WTC11 (cell line): ENCODE measurements around the gene STPG3. TPM values are rescaled to one million over a fixed set of nuclear protein-coding genes. Genes with fewer than 3 reads are reported as not detected.

Experiments used
- ATAC-seq: fragments of 200-7000 bp; cut with Tn5 transposase; 2 replicates; pipeline ENCODE4 v1.10.0; 2021; ENCODE audit warnings: mild to moderate bottlenecking, moderate library complexity
- CTCF ChIA-PET: fragments of 300-600 bp; sonication (Branson Sonifier 250); formaldehyde crosslinking; loops from one replicate; lab custom pipeline; 2021; ENCODE audit warnings: antibody characterized with exemption; lab: Charles Lee
- POLR2A ChIA-PET: fragments of 350-600 bp; sonication (Branson Sonifier 250); formaldehyde crosslinking; loops from one replicate; lab custom pipeline; 2021; ENCODE audit warnings: antibody characterized with exemption; lab: Charles Lee
- DNase-seq: peaks from one replicate; pipeline ENCODE4 v3.0.0; 2021; ENCODE audit warnings: low spot score
- H3K27ac Mint-ChIP-seq: 2 replicates; pipeline ENCODE4 v1.8.0; 2021; ENCODE audit warnings: mixed read lengths
- H3K27me3 Mint-ChIP-seq: 2 replicates; pipeline ENCODE4 v1.8.0; 2021; ENCODE audit warnings: low read depth, mild to moderate bottlenecking, moderate library complexity, mixed read lengths
- H3K36me3 Mint-ChIP-seq: 2 replicates; pipeline ENCODE4 v1.8.0; 2021; ENCODE audit warnings: mixed read lengths
- H3K4me1 Mint-ChIP-seq: 2 replicates; pipeline ENCODE4 v1.8.0; 2022; ENCODE audit warnings: mixed read lengths
- H3K4me3 Mint-ChIP-seq: 2 replicates; pipeline ENCODE4 v1.8.0; 2021; ENCODE audit warnings: mild to moderate bottlenecking, moderate library complexity, mixed read lengths
- H3K9me3 Mint-ChIP-seq: 2 replicates; pipeline ENCODE4 v1.8.0; 2021; ENCODE audit warnings: mixed read lengths
- ATF6 ChIP-seq: sonication (generic); formaldehyde crosslinking; IDR thresholded peaks from 2 replicates; pipeline ENCODE4 v1.8.1; 2023; ENCODE audit warnings: mild to moderate bottlenecking, missing genetic modification reagents
- CREM ChIP-seq: sonication (generic); formaldehyde crosslinking; IDR thresholded peaks from 2 replicates; pipeline ENCODE4 v1.8.1; 2022; ENCODE audit warnings: mild to moderate bottlenecking, missing genetic modification reagents, moderate library complexity
- ELF4 ChIP-seq: sonication (generic); formaldehyde crosslinking; IDR thresholded peaks from 2 replicates; pipeline ENCODE4 v1.8.1; 2022; ENCODE audit warnings: low read depth, mild to moderate bottlenecking, moderate library complexity, missing genetic modification reagents
- EMX1 ChIP-seq: fragments of 250-450 bp; sonication (Bioruptor Pico); IDR thresholded peaks from 2 replicates; pipeline ENCODE4 v1.8.0; 2021; ENCODE audit warnings: mild to moderate bottlenecking
- GABPB1 ChIP-seq: sonication (generic); formaldehyde crosslinking; IDR thresholded peaks from 2 replicates; pipeline ENCODE4 v1.8.1; 2023; ENCODE audit warnings: mild to moderate bottlenecking, missing genetic modification reagents
- GRHL2 ChIP-seq: fragments of 250-450 bp; sonication (Bioruptor Pico); IDR thresholded peaks from 2 replicates; pipeline ENCODE4 v1.8.0; 2022; ENCODE audit warnings: mild to moderate bottlenecking, moderate library complexity; ENCODE audit not compliant: insufficient replicate concordance, severe bottlenecking
- GTF2I ChIP-seq: fragments of 250-450 bp; sonication (Bioruptor Pico); conservative IDR thresholded peaks from 2 replicates; pipeline ENCODE4 v1.4.0; 2021; ENCODE audit warnings: mild to moderate bottlenecking
- HMGXB4 ChIP-seq: sonication (generic); formaldehyde crosslinking; IDR thresholded peaks from 2 replicates; pipeline ENCODE4 v1.8.1; 2023; ENCODE audit warnings: mild to moderate bottlenecking, moderate library complexity, missing genetic modification reagents
- MLX ChIP-seq: sonication (generic); formaldehyde crosslinking; IDR thresholded peaks from 2 replicates; pipeline ENCODE4 v1.8.1; 2023; ENCODE audit warnings: mild to moderate bottlenecking, missing genetic modification reagents, moderate library complexity
- NFYB ChIP-seq: sonication (generic); formaldehyde crosslinking; conservative IDR thresholded peaks from 2 replicates; pipeline ENCODE4 v1.8.0; 2022; ENCODE audit warnings: low read depth, missing genetic modification reagents
- NR2C2 ChIP-seq: sonication (generic); formaldehyde crosslinking; IDR thresholded peaks from 2 replicates; pipeline ENCODE4 v1.8.0; 2022; ENCODE audit warnings: mild to moderate bottlenecking, missing genetic modification reagents
- PREB ChIP-seq: sonication (generic); formaldehyde crosslinking; IDR thresholded peaks from 2 replicates; pipeline ENCODE4 v1.8.1; 2022; ENCODE audit warnings: mild to moderate bottlenecking, missing genetic modification reagents, moderate library complexity, borderline replicate concordance
- RELA ChIP-seq: sonication (generic); formaldehyde crosslinking; IDR thresholded peaks from 2 replicates; pipeline ENCODE4 v1.8.1; 2022; ENCODE audit warnings: missing genetic modification reagents, mild to moderate bottlenecking, borderline replicate concordance
- TEAD4 ChIP-seq: sonication (generic); formaldehyde crosslinking; IDR thresholded peaks from 2 replicates; pipeline ENCODE4 v1.8.0; 2022; ENCODE audit warnings: mild to moderate bottlenecking, missing genetic modification reagents
- TP53 ChIP-seq: sonication (generic); formaldehyde crosslinking; IDR thresholded peaks from 2 replicates; pipeline ENCODE4 v1.8.1; 2023; ENCODE audit warnings: mild to moderate bottlenecking, missing genetic modification reagents
- USF1 ChIP-seq: sonication (generic); formaldehyde crosslinking; IDR thresholded peaks from 2 replicates; pipeline ENCODE4 v1.8.0; 2022; ENCODE audit warnings: mild to moderate bottlenecking, missing genetic modification reagents
- ZNF232 ChIP-seq: sonication (generic); formaldehyde crosslinking; IDR thresholded peaks from 2 replicates; pipeline ENCODE4 v1.8.0; 2022; ENCODE audit warnings: mild to moderate bottlenecking, missing genetic modification reagents
- ZNF317 ChIP-seq: sonication (generic); formaldehyde crosslinking; IDR thresholded peaks from 2 replicates; pipeline ENCODE4 v1.8.1; 2023; ENCODE audit warnings: low read depth, mild to moderate bottlenecking, moderate library complexity, missing genetic modification reagents, borderline replicate concordance
- ZNF423 ChIP-seq: fragments of 250-450 bp; sonication (Bioruptor Pico); IDR thresholded peaks from 2 replicates; pipeline ENCODE4 v2.1.2; 2022; ENCODE audit warnings: mild to moderate bottlenecking, moderate library complexity
- ZNF425 ChIP-seq: fragments of 250-450 bp; sonication (Bioruptor Pico); conservative IDR thresholded peaks from 2 replicates; pipeline ENCODE4 v1.9.0; 2021; ENCODE audit warnings: mild to moderate bottlenecking
- total RNA-seq: library from RNA; stranded (reverse); gene quantifications from 3 replicates; pipeline ENCODE4 v1.2.3, GENCODE V29; 2021

STPG3 gene
- total RNA-seq, 1 experiment from 2014 or later, result 0.26 TPM

- ChIA-PET POLR2A (interaction anchor here (1.7 kb wide), 1 partner anchor 12 kb away, joined by 7 read pairs; the partner anchor contains the start of gene TPRN), CTCF (interaction anchor here (1.0 to 2.8 kb wide), 4 partner anchors 10 to 36 kb away, joined by 3 to 10 read pairs (median 9); partner anchors contain the start of gene RNF208)
- Mint-ChIP-seq H3K4me3 (no peak overlapping the region), H3K27me3 (no peaks in the 10 kb centered on the region), H3K27ac (no peak overlapping the region), H3K4me1 (peaks cover 4% of the 10 kb centered on the region; the same call in 1 of the 2 replicates), H3K9me3 (no peaks in the 10 kb centered on the region), H3K36me3 (peaks cover 15% of the 10 kb centered on the region)
- no peak for DNase-seq
- no peak for ATAC-seq
- no peak for TF ChIP-seq ZNF425 (CRISPR knock-in tag)
- no peak for TF ChIP-seq NFYB (CRISPR knock-in tag)
- no peak for TF ChIP-seq GTF2I (CRISPR knock-in tag)
- no peak for TF ChIP-seq GRHL2 (CRISPR knock-in tag)
- no peak for TF ChIP-seq MLX
- no peak for TF ChIP-seq TP53 (CRISPR knock-in tag)
- no peak for TF ChIP-seq ZNF317
- no peak for TF ChIP-seq ELF4
- TF ChIP-seq ZNF423 (CRISPR knock-in tag), result no peak
- TF ChIP-seq TEAD4 (CRISPR knock-in tag), result no peak
- TF ChIP-seq ZNF232 (CRISPR knock-in tag), result no peak
- TF ChIP-seq USF1 (CRISPR knock-in tag), result no peak
- no peak for TF ChIP-seq CREM (CRISPR knock-in tag)
- TF ChIP-seq NR2C2 (CRISPR knock-in tag), result no peak
- no peak for TF ChIP-seq RELA (CRISPR knock-in tag)
- TF ChIP-seq GABPB1, result no peak
- TF ChIP-seq EMX1 (CRISPR knock-in tag), result no peak
- TF ChIP-seq PREB (CRISPR knock-in tag), result no peak
- no peak for TF ChIP-seq ATF6 (CRISPR knock-in tag)
- no peak for TF ChIP-seq HMGXB4 (CRISPR knock-in tag)
Observed at GRCh38 chr9:137212520-137212919, 38.6 kb upstream of the STPG3 start.
